ENCODE measurements around the gene MYOM1. TPM values are rescaled to one million over a fixed set of nuclear protein-coding genes. Genes with fewer than 3 reads are reported as not detected.

Gene MYOM1
- total RNA-seq, 1 donor from 2014 or later = 2.5 TPM

DNA sequence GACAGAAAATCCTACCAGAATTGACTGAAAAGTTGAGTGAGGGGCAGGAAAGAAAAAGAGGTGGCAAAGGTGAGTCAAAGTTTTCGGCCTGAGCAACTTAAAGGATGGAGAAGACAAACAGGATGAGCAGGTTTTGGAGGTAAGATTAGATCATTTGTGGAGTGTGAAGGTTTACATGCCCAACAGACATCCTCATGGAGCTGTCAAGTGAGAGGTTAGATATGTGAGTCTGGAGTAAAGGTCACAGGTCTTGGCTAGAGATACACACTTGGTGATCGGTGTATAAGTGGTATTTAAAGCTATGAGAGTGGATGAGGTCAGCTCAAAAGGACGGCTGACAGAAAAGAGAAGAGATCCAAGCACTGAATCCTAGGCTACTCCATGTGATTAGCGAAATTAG is 16.7 kb upstream of the MYOM1 start:
- no peaks in the 10 kb centered on the region for H3K9me3 ChIP-seq
- ATAC-seq (no peak), DNase-seq (no peak)
- H3K4me3 ChIP-seq = no peak overlapping the region
- TF ChIP-seq, protein P1, sequence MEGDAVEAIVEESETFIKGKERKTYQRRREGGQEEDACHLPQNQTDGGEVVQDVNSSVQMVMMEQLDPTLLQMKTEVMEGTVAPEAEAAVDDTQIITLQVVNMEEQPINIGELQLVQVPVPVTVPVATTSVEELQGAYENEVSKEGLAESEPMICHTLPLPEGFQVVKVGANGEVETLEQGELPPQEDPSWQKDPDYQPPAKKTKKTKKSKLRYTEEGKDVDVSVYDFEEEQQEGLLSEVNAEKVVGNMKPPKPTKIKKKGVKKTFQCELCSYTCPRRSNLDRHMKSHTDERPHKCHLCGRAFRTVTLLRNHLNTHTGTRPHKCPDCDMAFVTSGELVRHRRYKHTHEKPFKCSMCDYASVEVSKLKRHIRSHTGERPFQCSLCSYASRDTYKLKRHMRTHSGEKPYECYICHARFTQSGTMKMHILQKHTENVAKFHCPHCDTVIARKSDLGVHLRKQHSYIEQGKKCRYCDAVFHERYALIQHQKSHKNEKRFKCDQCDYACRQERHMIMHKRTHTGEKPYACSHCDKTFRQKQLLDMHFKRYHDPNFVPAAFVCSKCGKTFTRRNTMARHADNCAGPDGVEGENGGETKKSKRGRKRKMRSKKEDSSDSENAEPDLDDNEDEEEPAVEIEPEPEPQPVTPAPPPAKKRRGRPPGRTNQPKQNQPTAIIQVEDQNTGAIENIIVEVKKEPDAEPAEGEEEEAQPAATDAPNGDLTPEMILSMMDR (IDR thresholded peaks at IDR 0.05) = no peak
- no peaks in the 10 kb centered on the region for H3K27me3 ChIP-seq
- H3K4me1 ChIP-seq = no peaks in the 10 kb centered on the region
- intact Hi-C loops (cut with DNase I) = no loop called here
- no peak overlapping the region for H3K27ac ChIP-seq
- no peaks in the 10 kb centered on the region for H3K36me3 ChIP-seq

DNA sequence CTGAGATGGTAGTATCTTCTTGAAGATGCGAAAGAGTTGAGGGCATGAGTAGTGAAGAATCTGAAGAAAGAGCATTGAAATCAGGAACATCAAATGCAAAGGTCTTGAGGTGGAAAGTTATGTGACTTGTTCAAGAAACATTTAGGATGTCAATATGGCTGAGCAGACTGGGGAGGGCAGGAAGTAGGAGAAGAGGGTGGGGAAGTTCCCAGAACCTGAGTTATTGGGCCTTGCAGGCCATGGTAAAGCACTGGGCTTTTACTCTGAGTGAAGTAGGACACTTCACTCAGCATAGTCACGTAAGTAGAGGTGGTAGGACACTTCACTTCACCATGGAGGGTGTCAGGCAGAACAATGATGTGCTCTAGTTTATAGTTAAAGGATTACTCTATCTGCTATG is 16.1 kb upstream of the MYOM1 start:
- Histone ChIP-seq H3K27me3 (no peaks in the 10 kb centered on the region), H3K27ac (no peak overlapping the region), H3K4me1 (no peaks in the 10 kb centered on the region), H3K36me3 (no peaks in the 10 kb centered on the region), H3K4me3 (no peak overlapping the region), H3K9me3 (no peaks in the 10 kb centered on the region)
- no peak for ATAC-seq
- intact Hi-C loops (cut with DNase I) = no loop called here
- no peak for DNase-seq
- TF ChIP-seq, protein P1 (IDR thresholded peaks at IDR 0.05) = no peak

DNA sequence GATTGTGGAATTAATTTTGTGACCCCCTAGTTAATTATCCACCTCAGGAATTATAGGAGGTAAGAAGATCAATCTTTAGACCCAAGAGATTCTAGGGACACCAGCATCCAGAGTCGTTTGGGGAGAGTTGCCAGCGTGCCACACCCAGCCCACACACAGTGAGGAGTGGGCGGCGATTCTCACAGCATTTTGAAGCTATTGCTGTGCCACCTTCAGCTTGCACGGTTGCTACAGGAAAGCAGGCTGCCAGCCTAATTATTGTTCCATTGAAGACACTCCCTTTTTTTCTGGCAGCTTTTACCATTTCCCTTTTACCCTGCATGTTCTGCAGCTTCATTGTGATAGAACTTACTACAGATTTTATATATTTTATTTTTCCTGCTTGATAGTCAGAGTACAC is 14.7 kb upstream of the MYOM1 start:
- DNase-seq (no peak), ATAC-seq (no peak)
- TF ChIP-seq, protein P1 (IDR thresholded peaks at IDR 0.05) = no peak
- Histone ChIP-seq H3K4me3 (no peak overlapping the region), H3K4me1 (no peaks in the 10 kb centered on the region), H3K9me3 (no peaks in the 10 kb centered on the region), H3K36me3 (no peaks in the 10 kb centered on the region), H3K27me3 (no peaks in the 10 kb centered on the region), H3K27ac (no peak overlapping the region)
- intact Hi-C loops (cut with DNase I) = no loop called here

DNA sequence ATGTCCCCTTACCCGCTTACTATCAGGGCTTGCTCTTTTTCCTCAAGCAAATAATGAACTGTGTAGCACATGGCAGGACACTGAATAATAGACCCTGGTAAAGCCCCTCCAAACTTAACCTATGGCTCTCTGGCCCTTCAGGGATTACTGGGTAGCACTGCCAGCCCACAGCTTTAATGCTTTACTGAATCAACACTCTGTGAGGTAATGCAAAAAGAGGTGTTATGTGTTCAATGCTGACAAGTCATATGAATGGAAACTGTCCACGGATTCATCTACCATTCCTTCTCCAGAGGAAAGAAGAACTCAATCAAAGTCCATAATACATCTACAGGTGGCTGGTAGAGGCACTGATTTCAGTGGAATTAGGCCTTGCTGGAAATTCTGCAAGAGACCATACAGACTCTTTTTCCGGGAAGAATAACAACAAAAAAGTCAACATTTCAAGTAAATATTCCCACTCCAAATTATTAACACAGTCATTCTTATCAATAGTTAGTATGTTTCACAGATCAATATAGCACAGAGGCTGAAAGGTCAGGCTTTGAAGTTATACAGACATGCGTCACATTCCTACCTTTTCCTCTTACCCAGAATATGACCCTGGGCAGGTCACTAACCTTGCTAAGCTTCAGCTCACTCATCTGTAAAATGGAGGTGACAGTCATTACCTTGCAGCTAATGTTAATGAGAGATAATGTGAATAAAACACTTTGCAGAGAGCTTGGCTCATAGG is 13.8 kb upstream of the MYOM1 start:
- no peak for DNase-seq
- intact Hi-C loops (cut with DNase I) = no loop called here
- Histone ChIP-seq H3K4me1 (no peaks in the 10 kb centered on the region), H3K9me3 (no peaks in the 10 kb centered on the region), H3K27ac (no peak overlapping the region), H3K36me3 (no peaks in the 10 kb centered on the region), H3K4me3 (no peak overlapping the region), H3K27me3 (no peaks in the 10 kb centered on the region)
- TF ChIP-seq, protein P1 (IDR thresholded peaks at IDR 0.05) = no peak
- no peak for ATAC-seq

DNA sequence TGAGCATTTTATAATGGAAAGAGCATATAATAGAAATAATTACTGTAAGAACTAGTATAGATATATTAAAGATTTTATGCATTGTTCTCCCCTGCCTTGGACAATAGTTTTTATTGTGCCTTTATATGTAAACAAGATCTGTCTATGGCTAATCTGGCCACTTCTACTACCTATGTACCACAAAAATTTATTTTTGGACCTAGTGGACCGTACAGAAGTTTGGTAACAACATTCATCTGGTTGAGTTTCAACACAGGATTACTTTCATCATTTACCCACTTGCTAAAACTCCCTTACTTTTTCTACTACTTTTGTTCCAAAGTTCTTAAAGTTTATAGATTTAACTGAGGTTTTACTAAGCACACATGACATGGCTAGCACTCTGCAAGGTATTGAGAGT is 13.2 kb upstream of the MYOM1 start:
- no peak overlapping the region for H3K27ac ChIP-seq
- no peak overlapping the region for H3K4me3 ChIP-seq
- no peaks in the 10 kb centered on the region for H3K36me3 ChIP-seq
- TF ChIP-seq, protein P1 (IDR thresholded peaks at IDR 0.05) = no peak
- DNase-seq = no peak
- no peaks in the 10 kb centered on the region for H3K27me3 ChIP-seq
- intact Hi-C loops (cut with DNase I) = no loop called here
- no peaks in the 10 kb centered on the region for H3K9me3 ChIP-seq
- H3K4me1 ChIP-seq = no peaks in the 10 kb centered on the region
- no peak for ATAC-seq

Data from upper lobe of right lung (tissue), 1 donor.